Adrenal gland (tissue), 12 donors: ENCODE measurements around the gene MAEA. TPM values are rescaled to one million over a fixed set of nuclear protein-coding genes. Genes with fewer than 3 reads are reported as not detected.

ENCODE experiments used
- DNase-seq, 7 donors: peaks; one replicate each; pipeline ENCODE4 v3.0.0-alpha.2; 2019 to 2020
- H3K27ac ChIP-seq, 5 donors: fragments of 200-600 bp; sonication (generic) in 4 of 5; 1 replicate in 3 of 5; 2 replicates in 2 of 5; pipeline versions ENCODE4 v1.5.1 to v1.8.0; 2016 to 2020; ENCODE audit warnings: mild to moderate bottlenecking in 1 of 5
- H3K27me3 ChIP-seq: fragments of 200-600 bp; 2 replicates; pipeline ENCODE4 v1.8.0; 2021
- H3K36me3 ChIP-seq, 2 donors: fragments of 200-600 bp; replicated peaks in 1 of 2; 1 replicate in 1 of 2; 2 replicates in 1 of 2; pipeline versions ENCODE4 v1.5.1 to v1.8.0; 2018 to 2022
- H3K4me1 ChIP-seq, 2 donors: fragments of 200-600 bp; replicated peaks in 1 of 2; 1 replicate in 1 of 2; 2 replicates in 1 of 2; pipeline versions ENCODE4 v1.5.1 to v1.8.0; 2018 to 2021
- H3K4me3 ChIP-seq, 4 donors: fragments of 200-600 bp; sonication (generic) in 3 of 4; one replicate each; pipeline ENCODE4 v1.5.1; 2016 to 2018
- H3K9me3 ChIP-seq, 3 donors: fragments of 200-600 bp; sonication (generic) in 1 of 3; replicated peaks in 1 of 3; 1 replicate in 2 of 3; 2 replicates in 1 of 3; pipeline versions ENCODE4 v1.5.1 to v1.8.0; 2016 to 2021
- POLR2A ChIP-seq, 2 donors: fragments of 450-650 bp; IDR thresholded peaks; one replicate each; pipeline ENCODE4 v1.6.1; 2017; ENCODE audit warnings: antibody characterized with exemption in 2 of 2, mild to moderate bottlenecking in 2 of 2, moderate library complexity in 1 of 2
- WGBS, 4 donors: extraction: QIAGEN DNeasy Blood & Tissue Kit in 2 of 4; methylation state at CpG; one replicate each; pipeline versions ENCODE4 v1.1.5 to v1.1.7; 2013 to 2017; 5-methylcytosine and 5-hydroxymethylcytosine counted together
- intact Hi-C, 2 donors: fragments of 100-400 bp; cut with DNase I; formaldehyde crosslinking; loops; one replicate each; pipeline versions ENCODE4 v1.14.1 to v1.15.0; 2022 to 2023
- polyA plus RNA-seq, 3 donors: library from polyadenylated mRNA; stranded (reverse); fragments of 200-250 nt in 2 of 3; fragments of 350-450 nt in 1 of 3; fragmentation: Illumina TruSeq in 1 of 3; extraction: RNeasy Lipid Tissue Mini Kit (QIAGEN cat#74804) in 1 of 3; gene quantifications; one replicate each; pipeline ENCODE4 v1.2.3, GENCODE V29; 2013 to 2014
- total RNA-seq, 9 donors: library from RNA; depleted of rRNA in 4 of 9; stranded (reverse); fragments of >200 nt in 4 of 9; fragments of 120-200 nt in 1 of 9; fragmentation: NEBNext Ultra II Directional in 1 of 9; extraction: Animal tissue kit (Norgen Biotek cat#: 25700) in 1 of 9; gene quantifications; one replicate each; pipeline versions ENCODE4 v1.1.0 to v1.2.4, GENCODE V29; 2013 to 2023
- TF ChIP-seq, protein P1 (sequence below), 6 experiments: fragments of 450-650 bp in 4 of 6; fragments of 200-600 bp in 2 of 6; sonication (generic) in 1 of 6; IDR thresholded peaks; 1 replicate in 5 of 6; 2 replicates in 1 of 6; pipeline versions ENCODE4 v1.5.1 to v1.8.0; 2016 to 2021; ENCODE audit warnings: antibody characterized with exemption in 6 of 6, mild to moderate bottlenecking in 2 of 6, moderate library complexity in 1 of 6
- donor health status: healthy with polysubstance abuse.
- donor health status: Bipolar disorder and iron deficiency.
- donor health status: DM: yes; HTN: yes; CAD: no.
- donor health status: DM: no; HTN: no; CAD: no.
- donor health status: DM: no; HTN: no; CAD: no.
- donor health status: DM: yes; HTN: yes; CAD: no.

The MAEA gene
- total and polyA plus RNA-seq, 12 donors: 35.6 to 103 (median 75.1) TPM

DNA sequence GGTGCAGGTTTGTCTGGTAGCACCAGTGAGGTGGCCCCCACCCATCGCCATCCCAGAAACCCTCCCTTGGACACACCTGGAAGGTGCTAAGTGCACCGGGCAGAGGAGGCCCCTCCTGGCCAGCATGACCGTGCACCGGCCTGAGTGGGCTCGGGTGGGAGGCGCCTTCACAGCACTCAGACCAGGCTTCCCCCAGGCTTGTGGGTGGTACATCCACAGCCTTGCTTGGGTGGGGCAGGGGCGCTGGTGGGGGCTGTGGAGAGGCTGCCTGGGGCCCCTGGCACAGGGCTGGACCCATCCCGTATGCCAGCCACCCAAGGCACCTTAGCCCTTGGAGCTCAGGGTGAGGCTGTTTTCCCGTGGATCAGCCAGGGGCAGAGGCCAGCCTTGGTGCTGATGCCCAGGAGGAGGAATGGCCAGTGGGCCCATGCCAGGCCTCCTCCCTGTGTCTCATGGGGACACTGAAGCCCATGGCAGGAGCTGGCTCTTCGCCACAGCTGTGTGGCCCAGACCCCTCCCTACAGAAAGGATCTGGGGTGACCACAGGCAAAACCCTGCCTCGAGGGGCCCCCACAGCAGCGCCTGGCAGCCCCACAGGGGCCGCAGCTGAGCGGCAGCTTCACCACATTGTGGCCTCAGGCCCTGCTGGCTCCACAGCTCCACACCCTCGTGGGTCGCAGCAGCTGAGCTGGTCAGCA, 95.1 kb downstream of the MAEA start:
- DNase-seq: no peak
- TF ChIP-seq, protein P1, sequence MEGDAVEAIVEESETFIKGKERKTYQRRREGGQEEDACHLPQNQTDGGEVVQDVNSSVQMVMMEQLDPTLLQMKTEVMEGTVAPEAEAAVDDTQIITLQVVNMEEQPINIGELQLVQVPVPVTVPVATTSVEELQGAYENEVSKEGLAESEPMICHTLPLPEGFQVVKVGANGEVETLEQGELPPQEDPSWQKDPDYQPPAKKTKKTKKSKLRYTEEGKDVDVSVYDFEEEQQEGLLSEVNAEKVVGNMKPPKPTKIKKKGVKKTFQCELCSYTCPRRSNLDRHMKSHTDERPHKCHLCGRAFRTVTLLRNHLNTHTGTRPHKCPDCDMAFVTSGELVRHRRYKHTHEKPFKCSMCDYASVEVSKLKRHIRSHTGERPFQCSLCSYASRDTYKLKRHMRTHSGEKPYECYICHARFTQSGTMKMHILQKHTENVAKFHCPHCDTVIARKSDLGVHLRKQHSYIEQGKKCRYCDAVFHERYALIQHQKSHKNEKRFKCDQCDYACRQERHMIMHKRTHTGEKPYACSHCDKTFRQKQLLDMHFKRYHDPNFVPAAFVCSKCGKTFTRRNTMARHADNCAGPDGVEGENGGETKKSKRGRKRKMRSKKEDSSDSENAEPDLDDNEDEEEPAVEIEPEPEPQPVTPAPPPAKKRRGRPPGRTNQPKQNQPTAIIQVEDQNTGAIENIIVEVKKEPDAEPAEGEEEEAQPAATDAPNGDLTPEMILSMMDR (IDR thresholded peaks at IDR 0.05): no peak
- TF ChIP-seq POLR2A (IDR thresholded peaks at IDR 0.05): no peak
- H3K4me1 ChIP-seq: no peaks in the 10 kb centered on the region
- no peaks in the 10 kb centered on the region for H3K27me3 ChIP-seq
- intact Hi-C loops: no loop called here
- 83 to 100% (median 95%) methylated on average over 1 to 16 of the region's 16 CpGs for WGBS, 4 donors
- no peak overlapping the region for H3K27ac ChIP-seq
- no peak overlapping the region for H3K4me3 ChIP-seq
- H3K9me3 ChIP-seq: peaks cover 0 to 3% (median 0%) of the 10 kb centered on the region in 3 donors
- H3K36me3 ChIP-seq: no peaks in the 10 kb centered on the region

DNA sequence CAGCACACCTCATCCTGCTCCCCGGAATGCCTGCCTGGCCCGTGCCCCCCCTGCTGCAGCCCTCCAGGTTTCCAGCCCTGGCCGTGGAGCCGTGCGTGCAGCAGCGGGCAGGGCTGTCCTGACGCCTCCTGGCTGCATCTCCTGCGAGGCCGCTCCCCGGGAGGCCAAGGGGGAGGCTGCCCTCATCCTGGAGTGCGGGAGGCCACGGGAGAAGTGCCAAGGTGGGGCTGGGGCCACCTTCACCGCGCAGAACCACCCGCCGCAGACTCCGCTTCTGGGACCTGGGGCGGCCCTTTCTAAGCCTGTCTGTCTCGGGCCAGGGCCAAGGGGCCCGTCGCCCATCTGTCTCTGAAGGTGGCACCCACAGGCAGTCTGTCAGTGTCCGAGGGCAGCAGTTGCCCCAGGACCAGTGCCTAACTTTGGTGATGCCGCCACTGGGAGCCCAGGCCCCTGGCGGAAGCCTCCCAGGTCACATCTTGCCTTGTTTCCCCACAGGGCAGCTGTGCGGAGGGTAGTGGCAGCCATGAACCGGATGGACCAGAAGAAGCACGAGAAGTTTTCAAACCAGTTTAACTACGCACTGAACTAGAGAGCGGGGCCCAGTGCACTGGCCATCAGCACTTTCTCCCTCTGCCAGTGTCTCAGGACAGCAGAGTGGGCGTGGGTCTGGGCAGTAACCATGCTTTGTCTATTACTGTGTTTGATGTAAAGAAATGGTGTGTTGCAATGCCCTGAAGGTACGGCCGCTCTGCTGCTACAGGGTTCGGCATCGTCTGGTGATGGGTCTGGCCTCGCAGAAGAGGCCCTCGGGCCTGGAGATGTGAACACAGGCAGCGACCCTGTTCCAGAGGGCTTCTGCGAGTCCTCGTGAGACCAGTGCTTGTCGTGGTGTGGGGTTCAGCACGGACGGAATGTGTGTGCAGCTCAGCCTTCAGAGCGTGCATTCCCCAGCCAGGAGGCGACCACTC, 96.0 kb downstream of the MAEA start:
- H3K4me1 ChIP-seq: no peaks in the 10 kb centered on the region
- no peak for DNase-seq
- H3K27me3 ChIP-seq: no peaks in the 10 kb centered on the region
- no peak overlapping the region for H3K4me3 ChIP-seq
- 94 to 97% (median 96%) methylated on average over 25 to 44 of the region's 44 CpGs for WGBS, 4 donors
- H3K36me3 ChIP-seq: no peaks in the 10 kb centered on the region
- H3K27ac ChIP-seq: no peak overlapping the region
- TF ChIP-seq, protein P1 (IDR thresholded peaks at IDR 0.05): no peak
- TF ChIP-seq POLR2A (IDR thresholded peaks at IDR 0.05): no peak
- intact Hi-C loops: no loop called here
- peaks cover 0 to 3% (median 0%) of the 10 kb centered on the region in 3 donors for H3K9me3 ChIP-seq

Other genes starting within 250 kb of the MAEA start
- 1 to 10 TPM in 8 of 9 donors, not detected in 1; 1.3 to 9.5 (median 2.3) TPM for gene RNF212, start 176.3 kb upstream of the MAEA start, total RNA-seq
- gene RNF212, start 176.3 kb upstream of the MAEA start, polyA plus RNA-seq: 1 to 10 TPM; 1.7 to 6.6 (median 5.7) TPM
- gene SPON2, start 117.3 kb upstream of the MAEA start, total RNA-seq: 100 to 1,000 TPM in 3 of 9 donors, 10 to 100 TPM in 6; 14.1 to 206 (median 75.3) TPM
- gene SPON2, start 117.3 kb upstream of the MAEA start, polyA plus RNA-seq: 10 to 100 TPM in 2 of 3 donors, 1 to 10 TPM in 1; 4.1 to 83.7 (median 28.4) TPM
- gene CTBP1, start 40.8 kb upstream of the MAEA start, total RNA-seq: 100 to 1,000 TPM in 8 of 9 donors, 10 to 100 TPM in 1; 69.5 to 293 (median 163) TPM
- 100 to 1,000 TPM in 2 of 3 donors, 10 to 100 TPM in 1; 45.7 to 172 (median 145) TPM for gene CTBP1, start 40.8 kb upstream of the MAEA start, polyA plus RNA-seq
- 10 to 100 TPM in 6 of 9 donors, 1 to 10 TPM in 3; 3.5 to 36.5 (median 16.7) TPM for gene UVSSA, start 57.3 kb downstream of the MAEA start, total RNA-seq
- gene UVSSA, start 57.3 kb downstream of the MAEA start, polyA plus RNA-seq: 10 to 100 TPM in 2 of 3 donors, 1 to 10 TPM in 1; 2.9 to 37.4 (median 21.9) TPM
- not detected for gene NKX1-1, start 116.6 kb downstream of the MAEA start, total RNA-seq
- gene NKX1-1, start 116.6 kb downstream of the MAEA start, polyA plus RNA-seq: not detected